CD4-positive, alpha-beta T cell treated with Interleukin-10 for 1 hour (primary cell): ENCODE data around the gene PCNT.

Source experiments
- DNase-seq: peaks from one replicate; pipeline ENCODE4 v3.0.0-alpha.2; 2020

PCNT gene, protein sequence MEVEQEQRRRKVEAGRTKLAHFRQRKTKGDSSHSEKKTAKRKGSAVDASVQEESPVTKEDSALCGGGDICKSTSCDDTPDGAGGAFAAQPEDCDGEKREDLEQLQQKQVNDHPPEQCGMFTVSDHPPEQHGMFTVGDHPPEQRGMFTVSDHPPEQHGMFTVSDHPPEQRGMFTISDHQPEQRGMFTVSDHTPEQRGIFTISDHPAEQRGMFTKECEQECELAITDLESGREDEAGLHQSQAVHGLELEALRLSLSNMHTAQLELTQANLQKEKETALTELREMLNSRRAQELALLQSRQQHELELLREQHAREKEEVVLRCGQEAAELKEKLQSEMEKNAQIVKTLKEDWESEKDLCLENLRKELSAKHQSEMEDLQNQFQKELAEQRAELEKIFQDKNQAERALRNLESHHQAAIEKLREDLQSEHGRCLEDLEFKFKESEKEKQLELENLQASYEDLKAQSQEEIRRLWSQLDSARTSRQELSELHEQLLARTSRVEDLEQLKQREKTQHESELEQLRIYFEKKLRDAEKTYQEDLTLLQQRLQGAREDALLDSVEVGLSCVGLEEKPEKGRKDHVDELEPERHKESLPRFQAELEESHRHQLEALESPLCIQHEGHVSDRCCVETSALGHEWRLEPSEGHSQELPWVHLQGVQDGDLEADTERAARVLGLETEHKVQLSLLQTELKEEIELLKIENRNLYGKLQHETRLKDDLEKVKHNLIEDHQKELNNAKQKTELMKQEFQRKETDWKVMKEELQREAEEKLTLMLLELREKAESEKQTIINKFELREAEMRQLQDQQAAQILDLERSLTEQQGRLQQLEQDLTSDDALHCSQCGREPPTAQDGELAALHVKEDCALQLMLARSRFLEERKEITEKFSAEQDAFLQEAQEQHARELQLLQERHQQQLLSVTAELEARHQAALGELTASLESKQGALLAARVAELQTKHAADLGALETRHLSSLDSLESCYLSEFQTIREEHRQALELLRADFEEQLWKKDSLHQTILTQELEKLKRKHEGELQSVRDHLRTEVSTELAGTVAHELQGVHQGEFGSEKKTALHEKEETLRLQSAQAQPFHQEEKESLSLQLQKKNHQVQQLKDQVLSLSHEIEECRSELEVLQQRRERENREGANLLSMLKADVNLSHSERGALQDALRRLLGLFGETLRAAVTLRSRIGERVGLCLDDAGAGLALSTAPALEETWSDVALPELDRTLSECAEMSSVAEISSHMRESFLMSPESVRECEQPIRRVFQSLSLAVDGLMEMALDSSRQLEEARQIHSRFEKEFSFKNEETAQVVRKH (N-terminal part only)

DNA sequence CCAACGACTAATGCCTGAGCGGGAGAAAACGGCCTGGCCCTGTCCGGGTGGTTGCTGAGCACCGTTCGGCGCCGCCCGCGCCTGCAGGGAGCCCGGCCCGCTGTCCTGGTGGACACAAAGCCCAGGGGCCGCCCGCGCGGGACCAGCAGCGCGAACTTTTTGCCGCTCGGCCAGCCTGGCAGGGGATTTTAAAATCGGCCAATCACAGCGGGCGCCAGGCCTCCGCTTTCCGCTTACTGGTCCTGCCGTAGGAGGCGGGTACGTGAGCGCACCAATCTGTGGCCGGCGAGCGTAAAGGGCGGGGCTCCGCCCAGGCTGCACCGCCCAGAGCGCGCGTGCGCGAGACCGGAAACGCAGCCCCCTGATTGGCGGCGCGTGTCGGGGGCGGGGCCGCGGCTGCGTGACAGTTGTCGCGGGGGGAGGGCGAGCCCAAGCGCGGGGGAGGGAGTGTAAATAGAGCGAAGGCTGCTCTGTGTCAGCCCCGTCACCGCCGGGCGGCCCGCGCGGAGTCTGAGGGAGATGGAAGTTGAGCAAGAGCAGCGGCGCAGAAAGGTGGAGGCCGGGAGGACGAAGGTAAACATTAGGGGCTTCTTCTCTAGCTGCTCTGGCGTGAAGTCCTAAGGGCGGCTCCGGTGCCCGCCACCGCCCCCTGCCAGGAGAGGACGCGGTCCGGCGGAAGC is at the start of gene PCNT, which contains the start of gene C21orf58:
Gene PCNT (plus strand): TSS at position 447 of the 680 bp plus-strand sequence. CDS start 73 bp downstream, at position 520.
Gene C21orf58 (minus strand): TSS at position 161 of the 680 bp plus-strand sequence. CDS start 1,132 bp downstream, outside the sequence.
- peak; percentile 98 for DNase-seq

DNA sequence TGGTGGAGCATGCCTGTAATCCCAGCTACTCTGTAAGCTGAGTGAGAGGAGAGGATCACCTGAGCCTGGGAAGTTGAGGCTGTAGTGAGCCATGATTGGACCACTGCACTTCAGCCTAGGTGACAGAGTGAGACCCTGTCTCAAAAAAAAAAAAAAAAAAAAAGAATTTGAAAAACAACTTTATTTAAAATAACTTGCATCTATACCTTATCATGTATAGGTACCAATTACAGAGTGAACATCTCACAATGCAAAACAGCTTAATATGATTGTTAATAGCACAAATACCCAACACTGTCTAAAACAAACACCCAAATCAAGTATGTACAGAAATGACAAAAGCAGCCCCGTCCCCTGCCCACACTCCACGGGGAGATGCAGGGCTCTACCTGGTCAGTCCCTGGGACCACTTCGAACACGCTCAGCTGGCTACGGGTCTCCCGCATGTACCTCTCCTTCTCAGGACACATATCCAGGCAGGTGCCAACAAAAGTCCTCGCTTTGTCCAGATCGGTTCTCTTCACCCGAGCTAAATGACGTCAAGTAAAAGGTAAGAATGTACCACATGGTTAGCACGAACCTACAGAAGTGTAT is 49.1 kb upstream of the PCNT start:
- DNase-seq = no peak

DNA sequence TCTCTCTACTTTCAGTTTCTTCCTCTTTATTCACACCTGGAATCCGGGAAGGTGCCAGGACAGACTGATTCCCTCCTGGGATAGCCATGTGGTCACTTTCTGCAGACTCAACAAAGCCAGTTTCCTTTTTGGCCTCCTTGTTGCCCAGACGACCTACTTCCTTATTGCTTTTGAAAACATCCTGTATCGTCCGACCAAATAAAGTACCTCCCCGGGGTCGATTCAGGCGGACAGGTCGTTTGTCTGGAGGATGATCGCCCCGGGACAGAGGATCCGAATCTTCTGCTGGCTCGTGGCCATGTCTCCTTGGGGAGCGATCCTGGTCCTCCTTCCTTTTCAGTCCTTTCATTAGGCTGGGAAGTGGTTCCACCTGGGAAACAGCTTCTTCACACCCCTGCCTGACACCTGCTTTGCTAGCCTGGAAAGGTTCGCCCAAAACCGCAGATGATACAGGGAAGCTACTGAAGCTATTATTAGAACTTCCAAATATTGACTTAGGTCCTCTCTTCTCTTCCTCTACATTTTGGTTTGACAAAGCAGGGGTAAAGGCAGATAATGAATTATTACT is 39.8 kb upstream of the PCNT start:
- DNase-seq = no peak

DNA sequence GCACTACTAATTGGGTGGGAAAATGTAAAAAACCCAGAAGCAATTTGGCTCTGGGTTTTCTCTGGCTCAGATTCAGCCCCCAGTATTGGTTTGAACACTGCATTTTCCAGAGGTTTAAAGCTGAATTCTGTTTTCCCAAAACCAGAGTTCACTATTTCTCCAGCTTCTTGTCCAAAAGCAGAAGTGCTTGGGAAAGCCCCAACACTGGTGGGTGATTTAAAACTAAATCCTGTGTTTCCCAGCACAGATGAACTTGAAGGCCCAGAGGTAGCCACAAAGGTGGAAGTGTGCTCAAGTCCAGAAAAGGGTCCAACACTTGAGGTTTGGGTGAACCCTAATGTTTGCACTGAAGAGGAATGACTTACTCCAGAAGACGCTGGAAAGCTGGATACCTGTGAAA is 39.2 kb upstream of the PCNT start:
- DNase-seq = no peak

DNA sequence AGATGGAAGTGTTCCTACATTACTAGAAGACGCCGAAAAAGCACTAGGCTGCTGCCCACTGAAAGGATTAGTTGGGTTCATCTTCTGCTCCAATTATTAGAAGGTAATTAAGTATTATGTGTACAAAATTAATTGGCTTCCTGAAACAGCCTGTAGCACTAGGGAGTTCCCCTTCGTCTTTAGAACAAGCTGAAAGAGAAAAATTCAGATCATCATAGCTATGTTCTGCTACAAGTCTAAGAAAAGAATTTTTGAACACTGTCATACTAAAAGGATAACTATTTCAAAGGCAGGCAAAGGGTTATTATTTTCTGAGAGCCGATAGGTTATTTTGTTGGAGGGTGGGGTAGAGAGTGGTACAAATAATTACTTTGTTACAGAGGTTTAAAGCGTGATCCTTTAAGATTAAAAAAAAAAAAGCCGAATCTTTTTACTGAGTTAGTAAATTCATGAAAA is 38.7 kb upstream of the PCNT start, which contains the start of gene MCM3AP:
Gene MCM3AP (minus strand): TSS at position 406 of the 456 bp plus-strand sequence. CDS start 325 bp downstream, at position 81.
- DNase-seq = no peak

DNA sequence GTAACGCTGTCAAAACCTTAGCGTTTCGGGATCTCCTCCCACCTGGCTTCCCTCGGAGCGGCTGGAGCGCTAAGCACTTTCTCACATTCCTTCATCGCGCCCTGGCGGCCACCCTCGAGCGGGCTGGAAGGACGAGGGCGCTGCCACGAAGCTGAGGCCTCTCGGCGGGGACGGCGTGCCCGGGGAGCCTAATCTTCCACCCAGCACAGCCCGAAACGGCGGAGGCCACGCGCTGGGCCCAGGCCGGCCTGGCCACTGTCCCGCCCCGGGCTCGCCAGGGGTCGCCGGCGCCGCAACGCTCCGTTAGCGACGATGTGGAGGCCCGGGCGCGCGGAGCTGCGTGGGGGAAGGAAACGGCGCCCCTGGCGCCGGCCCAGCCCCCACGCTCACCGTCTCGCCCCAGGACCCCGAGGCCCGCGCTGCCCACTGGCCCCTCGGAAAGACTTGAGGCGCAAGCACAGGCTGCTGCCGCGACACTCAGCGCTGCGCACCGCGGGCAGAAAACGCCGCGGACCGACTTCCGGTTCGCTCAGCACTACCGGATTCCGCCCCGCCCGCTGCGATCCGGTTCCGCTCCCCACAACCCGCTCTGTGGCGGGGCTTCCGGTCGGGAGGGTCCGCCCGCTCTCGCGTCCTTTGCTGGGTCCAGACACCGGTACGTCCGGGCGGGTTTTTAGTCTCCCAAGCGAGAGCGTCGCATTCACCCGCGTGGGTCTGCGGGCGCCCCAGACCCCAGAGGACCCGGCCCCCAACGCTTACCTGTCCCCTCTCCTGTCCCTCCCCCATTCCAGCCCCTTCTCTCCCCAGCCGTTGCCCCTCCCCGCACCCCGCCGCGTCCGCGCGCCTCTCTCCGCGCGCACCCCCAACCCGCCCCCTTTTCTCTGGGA is 38.0 kb upstream of the PCNT start, which contains the start of gene YBEY:
Gene YBEY (plus strand): TSS at position 582 of the 887 bp plus-strand sequence. CDS start 572 bp downstream, outside the sequence.
- DNase-seq = peak; percentile 86

DNA sequence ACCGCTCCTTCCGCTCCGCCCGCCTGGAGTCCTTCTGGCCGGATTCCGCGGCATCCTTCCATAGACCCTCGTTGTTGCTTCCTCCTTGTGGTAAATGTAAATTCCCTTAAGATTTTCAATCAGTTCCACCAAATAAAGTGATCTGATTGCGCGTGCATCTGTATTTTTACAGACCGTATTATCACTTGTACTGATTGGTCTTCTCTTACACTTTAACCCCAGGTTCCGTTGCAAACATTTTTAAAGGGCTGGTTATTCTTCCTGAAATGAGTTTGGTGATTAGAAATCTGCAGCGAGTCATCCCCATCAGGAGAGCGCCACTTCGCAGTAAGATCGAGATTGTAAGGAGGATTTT is 37.3 kb upstream of the PCNT start:
- no peak for DNase-seq

DNA sequence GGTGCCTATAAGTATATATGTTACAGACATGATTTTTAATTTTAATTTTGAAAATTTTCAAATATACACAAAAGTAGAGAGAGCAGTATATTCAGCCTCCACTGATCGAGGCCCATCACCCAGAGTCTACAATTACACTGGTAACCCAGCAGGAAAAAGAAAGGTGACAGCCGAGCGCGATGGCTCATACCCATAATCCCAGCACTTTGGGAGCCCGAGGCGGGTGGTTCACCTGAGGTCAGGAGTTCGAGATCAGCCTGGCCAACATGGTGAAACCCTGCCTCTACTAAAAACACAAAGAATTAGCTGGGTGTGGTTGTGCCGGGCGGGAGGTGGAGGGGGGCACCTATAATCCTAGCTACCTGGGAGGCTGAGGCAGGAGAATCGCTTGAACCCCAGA is 36.4 kb upstream of the PCNT start:
- no peak for DNase-seq

DNA sequence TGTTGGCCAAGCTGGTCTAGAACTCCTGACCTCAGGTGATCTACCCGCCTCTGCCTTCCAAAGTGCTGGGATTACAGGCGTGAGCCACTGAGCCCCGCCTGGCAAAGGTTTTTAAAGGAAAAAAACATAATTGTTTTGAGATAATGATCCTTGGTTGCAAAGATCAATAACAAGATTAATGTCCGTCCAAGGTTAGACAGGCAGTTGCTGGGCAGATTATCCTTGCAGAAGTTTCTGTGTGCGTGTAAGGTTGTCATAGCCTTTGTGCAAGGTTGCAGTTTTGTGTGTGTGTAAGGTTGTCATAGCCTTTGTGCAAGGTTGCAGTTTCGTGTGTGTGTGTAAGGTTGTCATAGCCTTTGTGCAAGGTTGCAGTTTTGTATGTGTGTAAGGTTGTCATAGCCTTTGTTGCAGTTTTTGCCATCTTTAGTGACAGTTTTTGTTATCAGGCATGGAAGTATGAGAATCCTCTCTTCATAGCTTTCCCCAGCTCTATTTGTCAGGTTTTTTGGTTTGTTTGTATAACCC is 34.2 kb upstream of the PCNT start:
- DNase-seq = no peak

DNA sequence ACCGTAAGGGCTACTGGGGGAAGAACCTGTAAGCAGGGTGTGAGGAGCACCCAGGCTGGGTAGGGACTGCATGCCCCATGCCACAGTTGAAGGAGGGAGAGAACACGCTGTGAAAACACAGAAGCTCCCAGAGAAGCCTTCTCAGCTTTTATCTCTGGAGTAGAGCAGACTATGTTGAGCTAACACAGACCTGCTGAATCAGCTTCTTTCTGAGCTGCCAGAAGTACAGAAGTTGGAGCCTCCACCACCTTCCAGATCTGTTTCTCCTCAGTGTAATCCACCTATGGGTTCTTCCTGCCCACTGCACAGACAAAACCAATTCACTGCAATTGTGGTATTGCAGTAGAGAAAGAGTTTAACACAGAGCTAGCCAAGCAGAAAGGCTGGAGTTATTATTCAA is 32.4 kb upstream of the PCNT start:
- no peak for DNase-seq

DNA sequence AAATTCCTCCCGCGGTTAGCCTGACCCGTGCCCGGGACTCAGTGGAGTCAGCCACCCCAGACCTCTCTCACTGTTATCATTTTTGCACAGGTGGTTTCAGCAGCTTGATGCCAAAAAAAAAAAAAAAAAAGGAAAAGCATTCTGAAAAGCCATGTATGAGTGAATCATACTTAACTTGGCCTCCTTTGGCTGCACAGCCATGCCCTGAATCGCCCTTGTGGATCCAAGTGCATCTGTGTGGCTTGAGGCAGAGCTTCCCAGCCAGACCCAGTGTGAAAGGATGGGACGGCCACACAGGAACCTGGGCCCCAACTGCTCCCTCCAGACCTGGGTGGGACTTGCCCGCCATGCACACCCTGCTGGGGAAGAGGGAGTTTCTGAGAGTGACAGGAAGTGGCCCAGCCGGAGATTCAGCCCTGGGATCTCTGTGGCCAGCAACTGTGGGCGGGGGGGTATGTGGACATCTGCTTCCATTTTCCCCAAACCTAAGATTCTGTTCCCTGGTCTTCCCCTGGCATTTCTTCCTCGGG is 29.2 kb upstream of the PCNT start:
- DNase-seq = no peak

DNA sequence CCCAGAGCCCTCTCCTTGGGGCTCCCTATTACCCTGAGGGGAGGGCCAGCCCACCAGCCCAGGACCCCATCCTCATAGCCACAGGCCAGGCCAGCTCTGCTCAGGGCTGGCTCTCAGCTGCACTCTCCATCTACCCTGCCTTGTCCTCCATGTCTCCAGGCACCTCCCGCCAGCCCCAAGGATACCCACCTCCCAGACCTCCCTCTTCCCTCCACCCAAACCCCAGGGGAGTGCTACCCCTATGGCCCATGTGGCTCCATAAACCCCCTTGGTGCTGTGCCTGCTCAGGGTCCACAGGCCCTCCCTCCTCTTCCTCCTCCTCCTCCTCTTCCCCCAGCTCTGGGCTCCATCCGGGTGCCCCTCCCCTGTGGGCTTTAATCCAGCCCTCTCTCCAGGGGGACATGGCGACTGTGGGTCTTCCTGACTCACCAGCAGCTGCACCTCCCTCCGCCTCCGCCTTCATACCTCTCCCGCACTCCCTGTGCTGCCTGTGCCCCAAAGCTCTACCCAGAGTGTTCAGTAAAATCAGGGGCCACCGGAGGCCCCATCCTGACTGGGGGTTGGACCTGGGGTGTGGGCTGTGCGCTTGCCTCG is 28.7 kb upstream of the PCNT start:
- DNase-seq = no peak

DNA sequence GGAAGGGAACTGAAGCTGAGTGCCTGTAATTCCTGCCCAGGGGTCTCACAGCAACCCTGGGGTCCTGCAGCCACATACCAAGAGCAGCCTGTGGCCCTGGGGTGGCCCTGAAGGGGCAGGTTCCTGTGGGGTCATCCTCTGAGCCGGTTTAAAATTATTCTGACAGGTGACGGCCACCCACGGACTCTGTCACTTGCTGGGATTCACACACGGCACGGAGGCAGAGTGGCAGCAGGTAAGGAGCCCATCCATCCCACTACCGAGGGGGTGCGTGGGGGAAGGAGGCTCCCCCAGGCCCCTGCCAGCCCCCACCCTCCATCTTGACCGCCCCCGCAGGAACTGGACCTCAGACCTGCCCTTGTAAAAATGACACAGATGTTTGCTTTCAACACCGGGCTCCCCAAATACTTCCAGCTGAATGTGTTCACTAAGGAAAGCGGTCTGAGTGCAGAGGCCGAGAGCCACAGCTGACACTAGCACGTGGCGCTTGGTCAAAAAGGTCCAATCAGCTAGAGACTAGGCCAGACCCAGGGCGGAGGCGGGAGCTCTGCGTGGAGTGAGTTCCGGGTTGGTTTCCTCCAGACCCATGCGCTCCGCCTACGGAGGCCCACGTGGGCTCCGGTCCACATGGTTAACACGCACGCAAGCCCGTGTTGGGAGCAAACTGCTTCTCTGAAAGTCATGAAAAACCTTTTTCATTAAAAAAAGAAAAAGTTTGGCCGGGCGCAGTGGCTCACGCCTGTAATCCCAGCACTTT is 27.8 kb upstream of the PCNT start:
- peak; percentile 54 for DNase-seq

DNA sequence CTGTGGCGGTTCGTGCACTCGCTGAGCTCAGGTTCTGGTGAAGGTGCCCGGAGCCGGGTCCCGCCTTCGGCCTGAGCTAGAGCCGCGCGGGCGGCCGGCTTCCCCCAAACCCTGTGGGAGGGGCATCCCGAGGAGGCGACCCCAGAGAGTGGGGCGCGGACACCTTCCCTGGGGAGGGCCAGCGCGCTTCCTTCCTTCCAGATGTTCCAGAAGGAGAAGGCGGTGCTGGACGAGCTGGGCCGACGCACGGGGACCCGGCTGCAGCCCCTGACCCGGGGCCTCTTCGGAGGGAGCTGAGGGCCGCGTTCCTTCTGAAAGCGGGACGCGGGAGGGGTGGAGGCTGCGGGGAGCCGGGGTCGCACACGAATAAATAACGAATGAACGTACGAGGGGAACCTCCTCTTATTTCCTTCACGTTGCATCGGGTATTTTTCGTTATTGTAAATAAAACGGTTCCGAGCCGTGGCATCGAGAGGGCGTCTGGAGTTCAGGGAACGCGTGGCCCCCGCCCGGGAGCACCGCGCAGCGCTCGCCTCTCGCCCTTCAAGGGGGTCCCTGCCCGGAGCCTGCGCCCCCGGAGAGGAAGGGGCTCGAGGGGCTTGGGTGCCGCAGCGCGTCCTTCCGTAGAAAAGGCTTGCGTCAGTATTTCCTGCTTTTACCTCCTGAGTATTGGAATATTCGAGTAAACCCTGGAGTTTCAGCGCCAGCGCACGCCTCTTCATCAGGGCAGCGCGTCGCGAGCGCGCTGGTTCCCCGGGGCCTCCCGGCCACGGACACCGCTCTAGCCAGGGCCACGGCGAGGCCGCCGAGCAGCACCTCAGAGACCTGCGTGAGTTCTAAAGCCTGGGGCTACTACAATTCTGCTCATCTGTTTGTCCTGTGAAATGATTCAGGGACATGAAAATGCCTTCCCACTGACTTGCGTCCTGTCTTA is 26.4 kb upstream of the PCNT start:
- no peak for DNase-seq

DNA sequence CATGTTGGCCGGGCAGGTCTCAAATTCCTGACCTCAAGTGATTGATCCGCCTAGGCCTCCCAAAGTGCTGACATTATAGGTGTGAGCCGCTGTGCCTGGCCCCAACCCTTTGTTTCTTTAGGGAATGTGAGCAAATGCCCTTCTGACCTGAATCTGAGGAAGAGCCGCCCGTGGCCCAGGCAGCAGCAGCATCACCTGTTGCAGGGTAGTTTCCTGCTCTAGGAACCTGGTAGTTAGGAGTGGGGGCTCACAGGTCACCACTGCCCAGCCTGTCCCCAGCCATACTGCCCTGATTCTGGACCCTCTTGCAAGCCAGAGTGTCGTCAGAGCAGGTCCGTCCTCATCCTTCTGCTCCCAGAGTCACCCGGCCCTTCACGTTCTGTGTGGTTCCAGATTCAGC is 24.8 kb upstream of the PCNT start:
- DNase-seq = no peak

DNA sequence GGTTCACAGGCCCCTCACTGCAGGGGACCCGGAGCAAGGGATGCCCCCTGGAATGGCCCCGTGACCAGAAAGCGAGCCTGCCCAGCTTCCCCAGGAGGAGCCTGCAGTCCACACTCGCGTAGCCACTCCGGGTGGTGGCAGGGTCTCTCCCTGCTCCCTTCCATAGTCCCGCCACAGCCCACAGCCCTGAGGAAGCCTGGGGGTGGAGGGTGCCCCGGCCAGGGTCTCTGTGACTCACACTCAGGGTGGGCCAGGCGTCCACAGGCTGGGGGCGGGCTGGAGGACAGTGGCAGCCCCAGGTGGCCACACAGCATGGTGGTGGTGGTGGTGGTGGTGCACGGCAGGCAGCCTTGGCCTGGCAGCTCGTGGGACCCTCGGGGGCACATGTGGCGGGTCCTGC is 22.2 kb upstream of the PCNT start:
- no peak for DNase-seq

DNA sequence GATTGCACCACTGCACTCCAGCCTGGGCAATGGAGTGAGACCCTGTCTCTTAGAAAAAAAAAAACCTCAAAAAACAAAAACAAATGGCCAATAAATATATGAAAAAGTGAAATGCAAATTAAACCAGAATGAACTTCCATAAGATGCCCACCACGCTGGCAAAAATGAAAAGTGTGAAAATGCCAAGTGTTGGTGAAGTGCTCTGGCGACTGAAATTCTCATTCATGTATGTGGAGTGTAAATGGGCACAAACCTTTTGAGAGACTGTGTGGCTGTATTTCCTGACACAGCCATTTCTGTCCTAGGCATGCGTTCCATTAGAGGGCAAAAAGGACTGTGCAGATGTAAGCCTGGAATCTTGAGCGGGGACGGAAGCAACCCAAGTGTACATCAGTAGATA is 19.5 kb upstream of the PCNT start:
- DNase-seq = no peak
